ENCODE results near the gene SDHD.
"Not testable (repeated sequence)": the region's sequence is repeated elsewhere in the genome, so short reads cannot be mapped to it uniquely, and the experiment has no call there.

GRCh38 chr11:112046647-112047046 lies 40.0 kb upstream of the SDHD start:
- TF ChIP-seq ZBTB17 (CRISPR knock-in tag; IDR thresholded peaks at IDR 0.05); SMAD4 (CRISPR knock-in tag; conservative IDR thresholded peaks at IDR 0.05); EP300 (IDR thresholded peaks at IDR 0.05; ENCODE audit: low read length); ZNF518B (CRISPR knock-in tag; IDR thresholded peaks at IDR 0.05); HOXB6 (CRISPR knock-in tag; IDR thresholded peaks at IDR 0.05; ENCODE audit: borderline replicate concordance); HDAC1 (IDR thresholded peaks at IDR 0.05): not testable (repeated sequence)
- TF ChIP-seq, protein P1, sequence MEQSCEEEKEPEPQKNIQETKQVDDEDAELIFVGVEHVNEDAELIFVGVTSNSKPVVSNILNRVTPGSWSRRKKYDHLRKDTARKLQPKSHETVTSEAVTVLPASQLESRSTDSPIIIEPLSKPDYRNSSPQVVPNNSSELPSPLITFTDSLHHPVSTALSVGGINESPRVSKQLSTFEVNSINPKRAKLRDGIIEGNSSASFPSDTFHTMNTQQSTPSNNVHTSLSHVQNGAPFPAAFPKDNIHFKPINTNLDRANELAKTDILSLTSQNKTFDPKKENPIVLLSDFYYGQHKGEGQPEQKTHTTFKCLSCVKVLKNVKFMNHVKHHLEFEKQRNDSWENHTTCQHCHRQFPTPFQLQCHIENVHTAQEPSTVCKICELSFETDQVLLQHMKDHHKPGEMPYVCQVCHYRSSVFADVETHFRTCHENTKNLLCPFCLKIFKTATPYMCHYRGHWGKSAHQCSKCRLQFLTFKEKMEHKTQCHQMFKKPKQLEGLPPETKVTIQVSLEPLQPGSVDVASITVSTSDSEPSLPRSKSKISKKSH (CRISPR knock-in tag; IDR thresholded peaks at IDR 0.05): not testable (repeated sequence)
- TF ChIP-seq, protein P2, sequence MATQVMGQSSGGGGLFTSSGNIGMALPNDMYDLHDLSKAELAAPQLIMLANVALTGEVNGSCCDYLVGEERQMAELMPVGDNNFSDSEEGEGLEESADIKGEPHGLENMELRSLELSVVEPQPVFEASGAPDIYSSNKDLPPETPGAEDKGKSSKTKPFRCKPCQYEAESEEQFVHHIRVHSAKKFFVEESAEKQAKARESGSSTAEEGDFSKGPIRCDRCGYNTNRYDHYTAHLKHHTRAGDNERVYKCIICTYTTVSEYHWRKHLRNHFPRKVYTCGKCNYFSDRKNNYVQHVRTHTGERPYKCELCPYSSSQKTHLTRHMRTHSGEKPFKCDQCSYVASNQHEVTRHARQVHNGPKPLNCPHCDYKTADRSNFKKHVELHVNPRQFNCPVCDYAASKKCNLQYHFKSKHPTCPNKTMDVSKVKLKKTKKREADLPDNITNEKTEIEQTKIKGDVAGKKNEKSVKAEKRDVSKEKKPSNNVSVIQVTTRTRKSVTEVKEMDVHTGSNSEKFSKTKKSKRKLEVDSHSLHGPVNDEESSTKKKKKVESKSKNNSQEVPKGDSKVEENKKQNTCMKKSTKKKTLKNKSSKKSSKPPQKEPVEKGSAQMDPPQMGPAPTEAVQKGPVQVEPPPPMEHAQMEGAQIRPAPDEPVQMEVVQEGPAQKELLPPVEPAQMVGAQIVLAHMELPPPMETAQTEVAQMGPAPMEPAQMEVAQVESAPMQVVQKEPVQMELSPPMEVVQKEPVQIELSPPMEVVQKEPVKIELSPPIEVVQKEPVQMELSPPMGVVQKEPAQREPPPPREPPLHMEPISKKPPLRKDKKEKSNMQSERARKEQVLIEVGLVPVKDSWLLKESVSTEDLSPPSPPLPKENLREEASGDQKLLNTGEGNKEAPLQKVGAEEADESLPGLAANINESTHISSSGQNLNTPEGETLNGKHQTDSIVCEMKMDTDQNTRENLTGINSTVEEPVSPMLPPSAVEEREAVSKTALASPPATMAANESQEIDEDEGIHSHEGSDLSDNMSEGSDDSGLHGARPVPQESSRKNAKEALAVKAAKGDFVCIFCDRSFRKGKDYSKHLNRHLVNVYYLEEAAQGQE (IDR thresholded peaks at IDR 0.05; ENCODE audit: borderline replicate concordance): not testable (repeated sequence)
- TF ChIP-seq, protein P2 (CRISPR knock-in tag; IDR thresholded peaks at IDR 0.05; ENCODE audit: low read depth): not testable (repeated sequence)

Measured in K562 (cell line).